RWPE2 (cell line): ENCODE data around the gene SLC10A3.

Experiments
- ATAC-seq: fragments of 200-7000 bp; cut with Tn5 transposase; 3 replicates; pipeline ENCODE4 v1.9.1; 2021; ENCODE audit warnings: low read depth
- DNase-seq: peaks from one replicate; pipeline ENCODE4 v3.0.0-alpha.2; 2020; ENCODE audit warnings: low spot score
- H3K27ac ChIP-seq: fragments of 450-650 bp; 2 replicates; pipeline ENCODE4 v1.5.1; 2017; ENCODE audit warnings: mild to moderate bottlenecking; ENCODE audit not compliant: poor library complexity, severe bottlenecking
- H3K27me3 ChIP-seq: fragments of 250-450 bp; sonication (Bioruptor Pico); 2 replicates; pipeline ENCODE4 v1.5.1; 2021; ENCODE audit warnings: mild to moderate bottlenecking, moderate library complexity; ENCODE audit not compliant: insufficient read depth, poor library complexity, severe bottlenecking
- H3K36me3 ChIP-seq: fragments of 250-450 bp; sonication (Bioruptor Pico); 2 replicates; pipeline ENCODE4 v1.5.1; 2020; ENCODE audit warnings: low read depth, mild to moderate bottlenecking, moderate library complexity
- H3K4me1 ChIP-seq: fragments of 250-450 bp; sonication (Bioruptor Pico); 2 replicates; pipeline ENCODE4 v1.5.1; 2021; ENCODE audit warnings: mild to moderate bottlenecking, moderate library complexity; ENCODE audit not compliant: insufficient read depth, poor library complexity, severe bottlenecking
- H3K4me3 ChIP-seq: fragments of 250-450 bp; sonication (Bioruptor Pico); 2 replicates; pipeline ENCODE4 v1.5.1; 2021; ENCODE audit warnings: mild to moderate bottlenecking, moderate library complexity; ENCODE audit not compliant: severe bottlenecking
- H3K9me3 ChIP-seq: fragments of 250-450 bp; sonication (Bioruptor Pico); 2 replicates; pipeline ENCODE4 v1.5.1; 2021; ENCODE audit warnings: mild to moderate bottlenecking, moderate library complexity; ENCODE audit not compliant: severe bottlenecking
- CTCF ChIP-seq: fragments of 450-650 bp; IDR thresholded peaks from one replicate; pipeline ENCODE4 v1.5.1; 2017; ENCODE audit warnings: mild to moderate bottlenecking, moderate library complexity; ENCODE audit not compliant: poor library complexity, severe bottlenecking

The SLC10A3 gene

GRCh38 chrX:154473683-154474082, 16.7 kb downstream of the SLC10A3 start:
- no peaks in the 10 kb centered on the region for H3K27me3 ChIP-seq
- no peaks in the 10 kb centered on the region for H3K4me1 ChIP-seq
- no peak for ATAC-seq
- TF ChIP-seq CTCF: no peak
- no peaks in the 10 kb centered on the region for H3K9me3 ChIP-seq
- no peak for DNase-seq
- no peaks in the 10 kb centered on the region for H3K36me3 ChIP-seq
- H3K4me3 ChIP-seq: no peak overlapping the region
- no peak overlapping the region for H3K27ac ChIP-seq

GRCh38 chrX:154472685-154473632, 17.5 kb downstream of the SLC10A3 start:
- ATAC-seq: no peak; the same call in 2 of the 3 replicates
- Histone ChIP-seq H3K27me3 (no peaks in the 10 kb centered on the region), H3K4me3 (no peak overlapping the region), H3K4me1 (no peaks in the 10 kb centered on the region), H3K36me3 (no peaks in the 10 kb centered on the region), H3K27ac (no peak overlapping the region), H3K9me3 (no peaks in the 10 kb centered on the region)
- TF ChIP-seq CTCF: no peak
- DNase-seq: no peak

- Histone ChIP-seq H3K27me3 (no peaks in the 10 kb centered on the region), H3K4me1 (no peaks in the 10 kb centered on the region), H3K36me3 (no peaks in the 10 kb centered on the region), H3K4me3 (no peak overlapping the region), H3K9me3 (no peaks in the 10 kb centered on the region), H3K27ac (no peak overlapping the region)
- no peak for DNase-seq
- TF ChIP-seq CTCF: no peak
- no peak for ATAC-seq
Measured at GRCh38 chrX:154471839-154472684, 18.4 kb downstream of the SLC10A3 start.

GRCh38 chrX:154470914-154471568, 19.4 kb downstream of the SLC10A3 start:
- no peak for DNase-seq
- Histone ChIP-seq H3K27ac (no peak overlapping the region), H3K36me3 (no peaks in the 10 kb centered on the region), H3K9me3 (no peaks in the 10 kb centered on the region), H3K4me1 (no peaks in the 10 kb centered on the region), H3K4me3 (no peak overlapping the region), H3K27me3 (no peaks in the 10 kb centered on the region)
- no peak for ATAC-seq
- no peak for TF ChIP-seq CTCF
